GM13976 (cell line): ENCODE results near the gene SH3BGRL3.

ENCODE experiments used
- DNase-seq: peaks from one replicate; pipeline ENCODE4 v3.0.0; 2012; ENCODE audit warnings: low spot score
- in situ Hi-C: fragments of 300-500 bp; cut with MboI; formaldehyde crosslinking; loops from one replicate; pipeline ENCODE4 v1.12.0; 2022; ENCODE audit warnings: low sequenced_read_pairs, mixed read lengths, inconsistent platforms; ENCODE audit not compliant: unreplicated experiment
- TF ChIP-seq, protein P1 (sequence below): IDR thresholded peaks from 2 replicates; pipeline ENCODE4 v1.5.1; 2012; ENCODE audit warnings: borderline replicate concordance, mild to moderate bottlenecking; ENCODE audit not compliant: insufficient read depth; ENCODE audit errors: extremely low read depth, missing control alignments, control extremely low read depth

Gene SH3BGRL3

DNA sequence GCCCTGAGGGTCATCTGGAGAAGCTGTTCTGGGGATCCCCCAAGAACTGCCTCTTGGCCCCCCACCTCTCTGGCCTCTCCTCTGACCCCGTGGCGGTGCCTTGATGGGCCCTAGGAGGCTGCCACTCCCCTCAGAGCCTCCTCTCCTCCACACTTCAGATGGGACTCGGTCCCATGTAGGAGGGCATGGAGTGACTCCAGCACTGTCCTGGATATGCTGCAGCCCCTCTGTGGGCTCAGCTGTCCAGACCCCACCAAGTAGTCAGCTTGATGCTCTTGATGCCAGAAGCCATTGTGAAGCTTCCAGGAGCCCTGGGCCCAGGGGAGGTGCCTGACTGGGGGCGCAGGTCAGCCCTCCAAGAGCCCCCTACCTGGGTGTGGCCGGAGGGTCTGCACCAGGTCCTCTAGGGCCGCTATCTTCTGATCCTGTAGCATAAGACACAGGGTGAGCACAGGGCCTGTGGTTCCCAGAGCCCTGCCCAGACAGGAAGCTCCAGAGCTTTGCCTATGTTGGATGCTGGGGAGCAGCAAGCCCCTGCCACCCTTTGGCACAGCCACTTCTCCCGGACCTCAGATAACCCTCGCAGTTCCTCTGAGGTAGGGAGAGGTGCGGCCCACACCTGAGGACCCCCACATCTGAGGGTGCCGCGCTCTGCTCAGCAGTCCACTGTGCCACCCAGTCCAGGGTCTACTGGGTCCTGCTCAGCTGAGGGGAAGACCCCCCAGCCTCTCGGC, 17.3 kb downstream of the SH3BGRL3 start:
- in situ Hi-C loops, result no loop called here
- no peak for DNase-seq
- TF ChIP-seq, protein P1, sequence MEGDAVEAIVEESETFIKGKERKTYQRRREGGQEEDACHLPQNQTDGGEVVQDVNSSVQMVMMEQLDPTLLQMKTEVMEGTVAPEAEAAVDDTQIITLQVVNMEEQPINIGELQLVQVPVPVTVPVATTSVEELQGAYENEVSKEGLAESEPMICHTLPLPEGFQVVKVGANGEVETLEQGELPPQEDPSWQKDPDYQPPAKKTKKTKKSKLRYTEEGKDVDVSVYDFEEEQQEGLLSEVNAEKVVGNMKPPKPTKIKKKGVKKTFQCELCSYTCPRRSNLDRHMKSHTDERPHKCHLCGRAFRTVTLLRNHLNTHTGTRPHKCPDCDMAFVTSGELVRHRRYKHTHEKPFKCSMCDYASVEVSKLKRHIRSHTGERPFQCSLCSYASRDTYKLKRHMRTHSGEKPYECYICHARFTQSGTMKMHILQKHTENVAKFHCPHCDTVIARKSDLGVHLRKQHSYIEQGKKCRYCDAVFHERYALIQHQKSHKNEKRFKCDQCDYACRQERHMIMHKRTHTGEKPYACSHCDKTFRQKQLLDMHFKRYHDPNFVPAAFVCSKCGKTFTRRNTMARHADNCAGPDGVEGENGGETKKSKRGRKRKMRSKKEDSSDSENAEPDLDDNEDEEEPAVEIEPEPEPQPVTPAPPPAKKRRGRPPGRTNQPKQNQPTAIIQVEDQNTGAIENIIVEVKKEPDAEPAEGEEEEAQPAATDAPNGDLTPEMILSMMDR, result no peak

DNA sequence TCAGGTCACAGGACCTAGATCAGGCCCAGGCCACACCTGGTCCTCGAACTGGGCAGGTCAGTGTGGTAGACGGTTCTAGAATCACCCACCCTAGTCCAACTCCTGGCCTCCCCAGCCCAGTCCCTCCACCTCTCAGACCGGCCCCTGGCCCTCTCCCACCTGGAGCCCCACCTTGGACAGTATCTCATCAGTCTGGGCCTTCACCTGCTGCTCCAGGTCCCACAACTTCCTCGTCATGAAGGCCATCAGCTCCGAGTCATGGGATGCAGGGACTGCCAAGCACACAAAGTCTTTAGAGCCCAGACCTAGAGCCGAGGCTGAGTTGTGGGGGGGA, 17.9 kb downstream of the SH3BGRL3 start:
- in situ Hi-C loops, result no loop called here
- no peak for DNase-seq
- TF ChIP-seq, protein P1, result no peak

DNA sequence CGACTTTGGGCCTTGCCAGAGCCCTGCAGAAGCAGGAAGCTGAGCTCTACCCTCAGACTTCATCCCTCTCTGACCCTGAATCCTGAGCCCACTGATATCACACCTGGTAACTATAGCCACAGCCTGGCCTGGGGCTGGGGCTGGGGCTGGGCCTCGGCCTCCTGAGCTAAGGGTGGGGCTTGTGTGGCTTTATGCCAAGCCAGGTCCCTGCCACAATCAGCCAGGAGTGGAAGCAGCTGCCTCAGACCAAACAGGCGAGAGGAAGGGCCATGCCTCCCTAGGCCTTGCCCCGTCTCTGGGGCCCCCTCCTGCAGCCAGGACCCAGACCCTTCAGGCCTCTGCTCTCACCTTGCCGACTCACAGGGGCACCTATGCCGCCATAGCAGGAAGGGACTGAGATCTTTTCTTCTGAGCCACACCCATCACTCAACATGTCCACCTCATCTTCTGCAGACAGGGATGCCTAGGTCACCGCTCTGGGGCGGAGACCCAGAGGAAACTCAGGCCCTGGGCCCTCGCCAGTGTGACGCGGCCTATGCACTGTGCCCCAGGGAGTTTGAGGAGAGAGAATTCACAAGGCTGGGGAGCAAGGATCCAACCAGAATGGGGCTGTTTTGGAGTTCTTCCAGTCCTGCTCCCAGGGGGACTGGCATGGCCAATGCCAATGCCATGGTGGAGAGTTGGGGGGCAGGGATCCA, 20.8 kb downstream of the SH3BGRL3 start:
- in situ Hi-C loops, result no loop called here
- DNase-seq, result no peak
- TF ChIP-seq, protein P1, result no peak

DNA sequence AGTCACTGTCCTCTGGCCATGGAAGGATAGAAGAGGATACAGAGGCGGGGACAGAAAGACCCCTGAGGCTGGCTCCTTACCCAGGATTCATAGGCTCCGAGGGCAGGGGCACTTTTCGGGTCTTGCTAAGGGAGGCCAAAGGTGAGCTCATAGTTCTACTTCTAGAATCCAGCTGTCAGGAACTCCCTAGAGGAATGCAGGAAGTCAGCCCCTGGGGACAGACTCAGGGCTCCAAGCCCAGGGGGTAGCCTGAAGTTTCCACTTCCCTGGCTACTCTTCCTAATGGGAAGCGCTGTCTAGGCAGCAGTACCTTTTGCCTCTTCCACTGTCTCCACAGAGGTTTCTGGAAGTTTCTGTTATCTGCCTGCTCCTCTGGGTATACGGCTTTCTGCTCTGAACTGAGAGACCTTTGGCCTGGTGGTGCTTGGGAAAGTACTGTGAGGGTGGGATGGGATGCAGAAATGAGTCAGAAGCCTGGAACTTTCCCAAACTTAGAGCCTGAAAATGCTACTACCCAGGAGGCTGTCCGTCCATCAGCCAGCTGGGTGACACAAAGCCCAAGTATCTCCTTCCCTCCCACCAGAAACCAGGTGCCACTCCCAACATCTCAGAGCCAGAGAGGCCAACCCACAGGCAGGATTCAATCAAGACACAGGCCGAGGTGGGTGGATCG, 23.0 kb downstream of the SH3BGRL3 start:
- in situ Hi-C loops, result no loop called here
- no peak for DNase-seq
- TF ChIP-seq, protein P1, result no peak

DNA sequence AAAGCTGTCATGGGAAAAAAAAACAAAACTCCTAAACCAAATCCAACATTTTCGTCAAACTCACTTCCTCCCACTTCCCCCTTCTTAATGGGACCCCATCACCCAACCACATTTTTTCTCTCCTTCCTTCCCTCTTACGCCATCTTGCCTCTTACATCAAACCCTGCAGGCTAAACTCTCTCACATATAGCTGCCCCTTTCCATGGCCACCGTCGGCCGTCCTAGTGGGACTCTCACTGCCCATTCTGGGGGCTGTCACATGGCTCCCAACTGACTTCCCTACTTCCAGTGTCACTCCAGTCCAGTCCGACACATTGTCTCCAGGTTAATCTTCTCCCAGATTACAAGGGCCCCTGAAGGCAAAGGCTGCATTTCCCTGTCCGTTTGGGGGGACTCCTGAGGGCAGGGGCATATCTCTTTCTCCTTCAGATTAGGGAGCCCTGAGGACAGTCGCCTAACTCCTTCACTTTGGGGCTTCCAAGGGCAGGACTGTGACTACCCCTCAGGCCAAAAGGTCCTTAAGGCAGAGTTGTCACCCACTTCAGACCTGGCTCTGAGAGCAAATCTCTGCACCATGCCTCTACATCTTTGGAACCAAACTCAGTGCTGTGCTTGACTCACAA, 25.9 kb downstream of the SH3BGRL3 start:
- DNase-seq, result no peak
- TF ChIP-seq, protein P1, result no peak
- in situ Hi-C loops, result no loop called here

DNA sequence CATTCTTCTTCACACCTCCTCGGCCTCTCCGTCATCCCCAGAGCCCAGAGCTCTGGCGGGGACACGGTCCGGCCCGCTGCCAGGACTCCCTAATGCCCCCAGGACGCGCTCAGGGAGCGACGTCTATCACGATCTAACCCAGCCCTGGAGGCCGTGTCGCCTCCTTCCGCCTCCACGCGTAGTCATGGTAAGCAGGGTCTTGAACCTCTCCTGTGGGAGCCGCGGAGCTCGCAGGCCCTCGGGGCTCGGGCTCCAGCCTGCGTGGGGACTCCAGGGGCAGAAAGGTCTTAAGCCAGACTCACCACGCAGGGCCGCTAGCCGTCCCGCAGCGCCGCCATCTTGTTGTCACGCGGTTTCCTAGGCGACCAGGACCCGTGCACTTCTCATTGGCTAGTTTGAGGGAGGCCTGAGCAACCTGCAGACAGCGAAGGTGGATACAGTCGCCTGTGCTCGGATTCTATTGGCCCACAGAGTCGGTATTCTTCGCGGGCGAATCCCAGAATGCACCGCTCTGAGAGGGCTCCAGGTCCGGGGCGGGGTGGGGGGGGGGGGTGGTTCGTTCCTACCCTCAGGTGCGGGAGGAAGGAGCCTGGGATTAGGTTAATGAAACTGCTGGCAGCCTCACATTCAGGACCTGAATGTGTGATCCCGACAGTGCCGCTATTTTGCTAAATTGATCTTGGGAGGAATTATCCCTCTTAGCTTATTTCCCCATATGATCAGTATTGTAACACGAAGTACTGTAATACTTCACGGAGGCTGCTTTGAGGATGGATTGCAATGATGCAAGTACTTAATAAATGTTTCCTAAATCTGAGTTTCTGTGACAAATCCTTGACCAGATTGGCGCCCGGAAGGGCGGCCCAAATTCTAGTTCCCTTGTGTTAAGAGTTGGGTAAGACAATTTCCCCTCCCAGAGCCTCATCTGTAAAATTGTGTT, 26.7 kb downstream of the SH3BGRL3 start, which contains the start of gene UBXN11:
Gene UBXN11 (minus strand): TSS at position 347 of the 940 bp plus-strand sequence. CDS start 3,753 bp downstream, outside the sequence.
- TF ChIP-seq, protein P1, result no peak
- in situ Hi-C loops, result no loop called here
- peak; percentile 99 for DNase-seq
